K562 (cell line): Measurements from ENCODE around the gene ZNF408. TPM values are rescaled to one million over a fixed set of nuclear protein-coding genes. Genes with fewer than 3 reads are reported as not detected.

Experiments
- ATAC-seq: fragments of 200-7000 bp; cut with Tn5 transposase; 3 replicates; pipeline ENCODE4 v1.9.1; 2020; ENCODE audit warnings: moderate library complexity
- BruUV-seq: library from RNA; stranded (reverse); fragments of 400-500 nt; replicated peaks from 2 replicates; lab custom pipeline; 2021; lab: Mats Ljungman, UMichigan
- CTCF ChIA-PET: fragments of 300-600 bp; formaldehyde crosslinking; extraction: SDS; loops from one replicate; lab custom pipeline; 2021; ENCODE audit warnings: low intra/inter-chr PET ratio; lab: Yijun Ruan, JAX
- POLR2A ChIA-PET: fragments of 300-600, 350-650 bp; sonication (Branson Sonifier 250); formaldehyde crosslinking; extraction: SDS; loops from one replicate; lab custom pipeline; 2021; ENCODE audit warnings: antibody characterized with exemption, inconsistent platforms; lab: Yijun Ruan, JAX
- DNase-seq, 4 experiments: peaks; one replicate each; pipeline versions ENCODE4 v3.0.0 to v3.0.0-alpha.2; 2011 to 2018; ENCODE audit warnings: low spot score in 3 of 4, mixed read lengths in 3 of 4; ENCODE audit errors: extremely low read depth in 1 of 4
- FAIRE-seq: peaks from 2 replicates; lab custom pipeline; 2011; peaks lifted over from hg19 to GRCh38; lab: Jason Lieb, UNC
- H2AFZ ChIP-seq: 2 replicates; pipeline ENCODE4 v1.6.0; 2011; ENCODE audit warnings: low read depth, low read length, control low read depth, inconsistent platforms
- H3K27ac ChIP-seq: fragments of 200-600 bp; 3 replicates; pipeline ENCODE4 v1.8.0; 2011; ENCODE audit warnings: low read depth, mild to moderate bottlenecking, control low read depth, inconsistent platforms, low read length, moderate library complexity, mixed read lengths; ENCODE audit errors: extremely low read depth
- H3K27me3 ChIP-seq, 2 experiments: fragments of 300-600 bp in 1 of 2; 2 replicates in 1 of 2; 3 replicates in 1 of 2; pipeline versions ENCODE4 v1.6.0 to v1.8.0; 2011; ENCODE audit warnings: inconsistent platforms in 2 of 2, low read length in 2 of 2, mild to moderate bottlenecking in 1 of 2, mixed read lengths in 1 of 2, moderate library complexity in 1 of 2; ENCODE audit not compliant: control insufficient read depth in 2 of 2, insufficient read depth in 2 of 2
- H3K36me3 ChIP-seq: fragments of 300-600 bp; 3 replicates; pipeline ENCODE4 v1.8.0; 2011; ENCODE audit warnings: mild to moderate bottlenecking, low read length, inconsistent platforms; ENCODE audit not compliant: control insufficient read depth, insufficient read depth
- H3K4me1 ChIP-seq, 2 experiments: fragments of 200-600 bp in 1 of 2; replicated peaks in 1 of 2; 2 replicates in 1 of 2; 3 replicates in 1 of 2; pipeline versions ENCODE4 v1.5.1 to v1.8.0; 2011; ENCODE audit warnings: inconsistent platforms in 2 of 2, low read length in 2 of 2, mild to moderate bottlenecking in 1 of 2, mixed read lengths in 1 of 2, moderate library complexity in 1 of 2; ENCODE audit not compliant: control insufficient read depth in 2 of 2, insufficient read depth in 2 of 2
- H3K4me2 ChIP-seq: 2 replicates; pipeline ENCODE4 v1.6.1; 2011; ENCODE audit warnings: low read length, control low read depth, inconsistent platforms, mixed read lengths; ENCODE audit not compliant: insufficient read depth
- H3K4me3 ChIP-seq: fragments of 200-600 bp; sonication (generic), shearing (Covaris generic); 2 replicates; pipeline ENCODE4 v1.5.1; 2016; ENCODE audit warnings: control low read depth, inconsistent platforms
- H3K79me2 ChIP-seq: fragments of 200-600 bp; 3 replicates; pipeline ENCODE4 v1.8.0; 2011; ENCODE audit warnings: low read length, inconsistent platforms; ENCODE audit not compliant: control insufficient read depth, insufficient read depth
- H3K9ac ChIP-seq, 2 experiments: 2 replicates each; pipeline versions ENCODE4 v1.6.0 to v1.6.1; 2011; ENCODE audit warnings: low read depth in 2 of 2, low read length in 2 of 2, control low read depth in 1 of 2, inconsistent platforms in 1 of 2, mild to moderate bottlenecking in 1 of 2, mixed read lengths in 1 of 2; ENCODE audit not compliant: insufficient read depth in 1 of 2
- H3K9me1 ChIP-seq: one replicate; pipeline ENCODE4 v1.6.0; 2011; ENCODE audit warnings: inconsistent platforms, mild to moderate bottlenecking, low read length, moderate library complexity; ENCODE audit not compliant: control insufficient read depth, insufficient read depth
- H3K9me3 ChIP-seq: replicated peaks from 2 replicates; pipeline ENCODE4 v1.5.1; 2011; ENCODE audit warnings: low read depth, low read length, inconsistent platforms; ENCODE audit not compliant: control insufficient read depth, insufficient read depth
- H4K20me1 ChIP-seq: replicated peaks from 2 replicates; pipeline ENCODE4 v1.6.1; 2011; ENCODE audit warnings: low read length, inconsistent platforms, mixed read lengths; ENCODE audit not compliant: control insufficient read depth, insufficient read depth
- YY1 ChIP-seq, 3 experiments: IDR thresholded peaks; 2 replicates each; pipeline ENCODE4 v1.6.1; 2011; ENCODE audit warnings: low read length in 2 of 3, mild to moderate bottlenecking in 2 of 3, moderate library complexity in 2 of 3, borderline replicate concordance in 1 of 3, control low read depth in 1 of 3, low read depth in 1 of 3; ENCODE audit not compliant: insufficient read depth in 3 of 3, insufficient replicate concordance in 2 of 3, control insufficient read depth in 1 of 3, insufficient read length in 1 of 3; ENCODE audit errors: extremely low read depth in 1 of 3
- ZFP30 ChIP-seq: fragments of 250-450 bp; sonication (Bioruptor Pico); IDR thresholded peaks from 2 replicates; pipeline ENCODE4 v1.8.0; 2022; ENCODE audit warnings: moderate library complexity, mild to moderate bottlenecking, inconsistent platforms, borderline replicate concordance
- WGBS: fragments of 100-300 bp; shearing (Covaris generic); methylation state at CpG from one replicate; pipeline ENCODE4 v1.1.6; 2016; ENCODE audit warnings: low coverage, mixed read lengths; ENCODE audit not compliant: insufficient coverage; ENCODE audit errors: missing lambda C conversion rate; 5-methylcytosine and 5-hydroxymethylcytosine counted together
- in situ Hi-C: fragments of 300-500 bp; cut with MboI; formaldehyde crosslinking; loops from 4 replicates; pipeline ENCODE4 v1.15.0; 2018; ENCODE audit warnings: inconsistent platforms, mixed read lengths
- intact Hi-C: fragments of 100-400 bp; cut with micrococcal nuclease; formaldehyde crosslinking; loops from 2 replicates; pipeline ENCODE4 v1.14.2; 2022
- polyA plus RNA-seq, 8 experiments: library from polyadenylated mRNA; depleted of rRNA in 4 of 8; stranded (reverse) in 5 of 8; unstranded in 3 of 8; fragments of >200 nt; fragmentation: Nextera tagmentation in 2 of 8; fragmentation: Illumina TruSeq in 1 of 8; extraction: Ambion mirVana in 2 of 8; extraction: Trizol in 1 of 8; gene quantifications; 2 replicates each; pipeline versions ENCODE4 v1.2.1 to v1.2.3, GENCODE V29; 2011 to 2014; ENCODE audit warnings: inconsistent platforms in 1 of 8, missing spikeins in 1 of 8
- total RNA-seq, 7 experiments: library from RNA; depleted of rRNA in 6 of 7; stranded (reverse); fragments of >200 nt in 6 of 7; fragmentation: Illumina TruSeq in 2 of 7; extraction: Trizol in 2 of 7; gene quantifications; 2 replicates each; pipeline versions ENCODE4 v1.2.1 to v1.2.3, GENCODE V29; 2011 to 2021; ENCODE audit warnings: low replicate concordance in 1 of 7
- TF ChIP-seq, protein P1 (sequence below): sonication (generic); formaldehyde crosslinking; IDR thresholded peaks from 2 replicates; pipeline ENCODE4 v1.9.0; 2022; ENCODE audit warnings: mild to moderate bottlenecking, missing genetic modification reagents

Gene ZNF408
- total and polyA plus RNA-seq, 9 of the 15 experiments (the other 6 are each of a cell fraction or from before 2014, with no cell fraction given), result 0.15 to 18.4 (median 7.4) TPM

DNA sequence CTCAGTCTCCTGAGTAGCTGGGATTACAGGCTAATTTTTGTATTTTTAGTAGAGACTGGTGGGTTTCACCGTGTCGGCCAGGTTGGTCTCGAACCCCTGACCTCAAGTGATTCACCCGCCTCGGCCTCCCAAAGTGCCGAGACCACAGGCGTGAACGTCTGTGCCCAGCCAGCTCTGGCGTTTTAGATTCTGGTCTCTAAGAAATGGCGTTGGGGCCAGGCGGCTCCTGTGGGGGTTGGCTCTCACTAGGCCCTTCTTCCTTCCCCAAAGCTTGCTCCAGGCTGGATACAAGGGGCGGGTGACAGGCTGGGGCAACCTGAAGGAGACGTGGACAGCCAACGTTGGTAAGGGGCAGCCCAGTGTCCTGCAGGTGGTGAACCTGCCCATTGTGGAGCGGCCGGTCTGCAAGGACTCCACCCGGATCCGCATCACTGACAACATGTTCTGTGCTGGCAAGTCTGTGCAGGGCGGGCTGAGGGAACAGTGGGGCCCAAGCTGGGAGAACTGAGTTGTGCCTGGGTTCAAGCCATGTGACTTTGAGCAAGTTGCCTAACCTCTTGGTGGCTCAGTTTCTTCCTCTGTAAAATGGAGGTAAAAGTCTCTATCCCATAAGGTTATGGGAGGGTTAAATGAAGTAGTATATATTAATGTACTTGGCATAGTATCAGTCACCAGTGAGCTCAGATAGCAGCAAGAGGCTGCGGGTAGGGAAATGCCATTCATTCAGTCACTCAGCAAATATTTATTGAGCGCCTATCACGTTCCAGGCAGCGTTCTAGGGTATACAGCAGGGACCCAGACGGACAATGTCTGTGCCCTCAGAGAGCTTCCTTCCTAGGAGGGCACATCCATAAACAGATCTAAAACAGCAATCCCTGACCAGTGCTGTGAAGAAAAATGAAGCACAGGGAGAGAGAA, 28.5 kb downstream of the ZNF408 start:
- no peaks in the 10 kb centered on the region for H3K27me3 ChIP-seq
- in situ Hi-C loops, result no loop called here
- H3K4me3 ChIP-seq, result no peak overlapping the region
- ChIA-PET CTCF (no interaction called here), POLR2A (interaction anchor here (2.1 kb wide), 1 partner anchor 13 kb away, joined by 6 read pairs; no protein-coding TSS in a partner anchor)
- no peaks in the 10 kb centered on the region for H3K9me1 ChIP-seq
- WGBS, result 41% methylated on average over 24 of the region's 24 CpGs
- DNase-seq (no peak), FAIRE-seq (no peak), ATAC-seq (no peak)
- H3K79me2 ChIP-seq, result no peaks in the 10 kb centered on the region
- peaks cover 0 to 16% of the 10 kb centered on the region in 2 experiments; a peak in 2 of 5 replicates for H3K4me1 ChIP-seq
- no TSS peak for BruUV-seq
- TF ChIP-seq, protein P1, sequence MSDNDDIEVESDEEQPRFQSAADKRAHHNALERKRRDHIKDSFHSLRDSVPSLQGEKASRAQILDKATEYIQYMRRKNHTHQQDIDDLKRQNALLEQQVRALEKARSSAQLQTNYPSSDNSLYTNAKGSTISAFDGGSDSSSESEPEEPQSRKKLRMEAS (CRISPR knock-in tag), result 0 out of 2 replicates have a peak, but pooled peaks have one; percentile 25
- TF ChIP-seq YY1 (IDR thresholded peaks at IDR 0.05; ENCODE audit: borderline replicate concordance in 1 of 3, control insufficient read depth in 1 of 3, extremely low read depth in 1 of 3, insufficient read depth in 3 of 3, insufficient read length in 1 of 3, insufficient replicate concordance in 2 of 3, low read depth in 1 of 3, low read length in 2 of 3) (no peak), ZFP30 (no peak)
- H3K27ac ChIP-seq, result no peak overlapping the region
- H2AFZ ChIP-seq, result no peak overlapping the region
- intact Hi-C loops, result no loop called here
- no peak overlapping the region for H3K9ac ChIP-seq
- H3K36me3 ChIP-seq, result no peaks in the 10 kb centered on the region
- no peak overlapping the region for H3K4me2 ChIP-seq
- H4K20me1 ChIP-seq, result no peaks in the 10 kb centered on the region
- no peaks in the 10 kb centered on the region for H3K9me3 ChIP-seq
